HepG2 (cell line): ENCODE results near the gene DLG2. TPM values are rescaled to one million over a fixed set of nuclear protein-coding genes. Genes with fewer than 3 reads are reported as not detected.

Experiments used
- ATAC-seq: fragments of 200-7000 bp; cut with Tn5 transposase; 3 replicates; pipeline ENCODE4 v1.9.1; 2020; ENCODE audit warnings: mild to moderate bottlenecking, moderate library complexity
- BruUV-seq: library from RNA; stranded (reverse); fragments of 400-500 nt; replicated peaks from 2 replicates; lab custom pipeline; 2021; lab: Mats Ljungman, UMichigan
- CTCF ChIA-PET: fragments of 300-600 bp; formaldehyde crosslinking; extraction: SDS; loops from one replicate; lab custom pipeline; 2021; ENCODE audit warnings: low total read pairs, inconsistent platforms, low intra/inter-chr PET ratio; lab: Yijun Ruan, JAX
- POLR2A ChIA-PET: fragments of 350-600 bp; sonication (Branson Sonifier 250); formaldehyde crosslinking; loops from one replicate; lab custom pipeline; 2020; ENCODE audit warnings: antibody characterized with exemption, inconsistent platforms; lab: Yijun Ruan, JAX
- DNase-seq: peaks from one replicate; pipeline ENCODE4 v3.0.0-alpha.2; 2015; ENCODE audit warnings: low spot score
- FAIRE-seq: peaks from 3 replicates; lab custom pipeline; 2011; peaks lifted over from hg19 to GRCh38; lab: Jason Lieb, UNC
- H2AFZ ChIP-seq: one replicate; pipeline ENCODE4 v1.6.1; 2011; ENCODE audit warnings: low read length, inconsistent platforms
- H3K27ac ChIP-seq: fragments of 300-600 bp; 3 replicates; pipeline ENCODE4 v1.8.0; 2011; ENCODE audit warnings: mixed run types, mild to moderate bottlenecking, mixed read lengths, low read length, inconsistent platforms; ENCODE audit not compliant: insufficient read depth; ENCODE audit errors: extremely low read length
- H3K27me3 ChIP-seq, 2 experiments: fragments of 200-600 bp in 1 of 2; 2 replicates in 1 of 2; 3 replicates in 1 of 2; pipeline versions ENCODE4 v1.6.0 to v1.8.0; 2011; ENCODE audit warnings: low read length in 2 of 2, mild to moderate bottlenecking in 2 of 2, moderate library complexity in 2 of 2, inconsistent platforms in 1 of 2; ENCODE audit not compliant: insufficient read depth in 2 of 2, control insufficient read depth in 1 of 2
- H3K36me3 ChIP-seq, 2 experiments: fragments of 200-600 bp in 1 of 2; replicated peaks in 1 of 2; 2 replicates in 1 of 2; 3 replicates in 1 of 2; pipeline versions ENCODE4 v1.5.1 to v1.8.0; 2011; ENCODE audit warnings: low read length in 2 of 2, inconsistent platforms in 1 of 2; ENCODE audit not compliant: insufficient read depth in 2 of 2, control insufficient read depth in 1 of 2
- H3K4me1 ChIP-seq: 2 replicates; pipeline ENCODE4 v1.5.1; 2012; ENCODE audit warnings: low read length, inconsistent platforms; ENCODE audit not compliant: insufficient read depth
- H3K4me2 ChIP-seq: 2 replicates; pipeline ENCODE4 v1.6.0; 2011; ENCODE audit warnings: low read depth, low read length, inconsistent platforms
- H3K4me3 ChIP-seq, 3 experiments: fragments of 200-600 bp in 1 of 3; sonication (generic), shearing (Covaris generic) in 1 of 3; replicated peaks in 1 of 3; 2 replicates each; pipeline ENCODE4 v1.5.1; 2011 to 2016; ENCODE audit warnings: low read length in 3 of 3, inconsistent platforms in 2 of 3, low read depth in 2 of 3, mild to moderate bottlenecking in 2 of 3, control low read depth in 1 of 3, mixed read lengths in 1 of 3; ENCODE audit not compliant: insufficient read depth in 1 of 3
- H3K79me2 ChIP-seq: one replicate; pipeline ENCODE4 v1.6.1; 2011; ENCODE audit warnings: low read length, inconsistent platforms; ENCODE audit not compliant: insufficient read depth
- H3K9ac ChIP-seq: 2 replicates; pipeline ENCODE4 v1.6.0; 2011; ENCODE audit warnings: mild to moderate bottlenecking, low read depth, low read length, inconsistent platforms; ENCODE audit not compliant: insufficient read depth
- H3K9me3 ChIP-seq: 2 replicates; pipeline ENCODE4 v1.5.1; 2012; ENCODE audit warnings: mild to moderate bottlenecking, low read length
- H4K20me1 ChIP-seq: 2 replicates; pipeline ENCODE4 v1.6.0; 2011; ENCODE audit warnings: inconsistent platforms, mild to moderate bottlenecking, low read length, moderate library complexity; ENCODE audit not compliant: insufficient read depth
- ARNT ChIP-seq: fragments of 450-650 bp; IDR thresholded peaks from 2 replicates; pipeline ENCODE4 v1.6.1; 2017
- CAMTA2 ChIP-seq: sonication (generic); formaldehyde crosslinking; IDR thresholded peaks from 2 replicates; pipeline ENCODE4 v1.4.0; 2020; ENCODE audit warnings: mild to moderate bottlenecking, missing genetic modification reagents, borderline replicate concordance
- CERS6 ChIP-seq: sonication (generic); formaldehyde crosslinking; IDR thresholded peaks from 2 replicates; pipeline ENCODE4 v1.5.0; 2020; ENCODE audit warnings: missing genetic modification reagents
- FOXP4 ChIP-seq: sonication (generic); formaldehyde crosslinking; IDR thresholded peaks from 2 replicates; pipeline ENCODE4 v1.4.0; 2020; ENCODE audit warnings: missing genetic modification reagents
- GTF3A ChIP-seq: sonication (generic); formaldehyde crosslinking; conservative IDR thresholded peaks from 2 replicates; pipeline ENCODE4 v1.4.0; 2020; ENCODE audit warnings: mild to moderate bottlenecking, missing genetic modification reagents
- KLF9 ChIP-seq: IDR thresholded peaks from 2 replicates; pipeline ENCODE4 v1.6.1; 2016; ENCODE audit warnings: low read depth
- NCOA2 ChIP-seq: sonication (generic); formaldehyde crosslinking; IDR thresholded peaks from 2 replicates; pipeline ENCODE4 v1.8.0; 2022; ENCODE audit warnings: inconsistent platforms
- NFIB ChIP-seq: sonication (generic); formaldehyde crosslinking; IDR thresholded peaks from 2 replicates; pipeline ENCODE4 v1.9.0; 2021; ENCODE audit warnings: missing genetic modification reagents, mild to moderate bottlenecking, borderline replicate concordance
- RFX1 ChIP-seq: fragments of 450-650 bp; IDR thresholded peaks from 2 replicates; pipeline ENCODE4 v1.6.1; 2017
- ZNF343 ChIP-seq: sonication (generic); formaldehyde crosslinking; IDR thresholded peaks from 2 replicates; pipeline ENCODE4 v1.4.0; 2020; ENCODE audit warnings: mild to moderate bottlenecking, missing genetic modification reagents
- ZNF546 ChIP-seq: sonication (generic); formaldehyde crosslinking; conservative IDR thresholded peaks from 2 replicates; pipeline ENCODE4 v1.8.1; 2023; ENCODE audit warnings: mild to moderate bottlenecking, missing genetic modification reagents
- ZNF687 ChIP-seq: sonication (generic); formaldehyde crosslinking; IDR thresholded peaks from 2 replicates; pipeline ENCODE4 v1.5.1; 2020; ENCODE audit warnings: mild to moderate bottlenecking, missing genetic modification reagents, moderate library complexity
- ZNF773 ChIP-seq: sonication (generic); formaldehyde crosslinking; IDR thresholded peaks from 2 replicates; pipeline ENCODE4 v1.4.0; 2020; ENCODE audit warnings: missing genetic modification reagents, borderline replicate concordance
- WGBS: methylation state at CpG from one replicate; pipeline ENCODE4 v1.1.6; 2017; ENCODE audit warnings: low lambda C conversion rate; 5-methylcytosine and 5-hydroxymethylcytosine counted together
- in situ Hi-C: cut with HindIII; loops from 2 replicates; pipeline ENCODE4 v1.10.0; 2017; ENCODE audit warnings: low pct_unique_long_range_greater_than_20kb; ENCODE audit not compliant: extremely low pct_ligation_motif_present
- intact Hi-C: fragments of 100-400 bp; cut with micrococcal nuclease; formaldehyde crosslinking; loops from one replicate; pipeline ENCODE4 v1.10.0; 2022; ENCODE audit not compliant: unreplicated experiment
- polyA plus RNA-seq, 8 experiments: library from polyadenylated mRNA; depleted of rRNA in 3 of 8; stranded (reverse) in 7 of 8; unstranded in 1 of 8; fragments of >200 nt; fragmentation: Illumina TruSeq in 4 of 8; extraction: Trizol in 4 of 8; gene quantifications; 2 replicates each; pipeline versions ENCODE4 v1.2.1 to v1.2.3, GENCODE V29; 2011 to 2016; ENCODE audit warnings: low read depth in 4 of 8, missing spikeins in 1 of 8, mixed read lengths in 1 of 8; ENCODE audit not compliant: insufficient read depth in 1 of 8
- total RNA-seq, 5 experiments: library from RNA; depleted of rRNA; stranded (reverse); fragments of >200 nt; fragmentation: Illumina TruSeq; extraction: Trizol; gene quantifications; 2 replicates each; pipeline ENCODE4 v1.2.3, GENCODE V29; 2016; ENCODE audit warnings: low read depth in 1 of 5

Gene DLG2
- total and polyA plus RNA-seq, 2 of the 13 experiments (the other 11 are each of a cell fraction or from before 2014, with no cell fraction given) = 0.46 to 1.0 TPM

DNA sequence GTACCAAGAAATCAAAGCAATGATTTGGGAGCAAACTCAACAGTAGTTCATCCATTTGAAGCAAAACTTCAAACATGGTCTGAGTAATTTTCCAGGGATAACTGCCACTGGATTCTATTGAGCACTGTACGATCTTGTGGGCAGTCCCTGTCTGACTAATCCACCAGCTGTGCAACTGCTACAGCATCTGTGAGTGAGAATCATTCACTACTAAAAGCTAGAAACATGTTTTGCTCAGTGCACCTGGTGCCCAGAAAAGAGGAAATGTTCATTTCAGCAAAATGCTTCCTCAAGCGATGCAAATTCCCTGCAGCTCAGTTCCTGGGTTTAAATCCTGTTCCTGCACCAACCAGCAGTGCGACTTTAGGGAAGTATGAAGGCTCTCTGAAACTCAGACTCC is 1077.9 kb downstream of the DLG2 start:
- Histone ChIP-seq H3K27me3 (no peaks in the 10 kb centered on the region), H4K20me1 (no peaks in the 10 kb centered on the region), H3K4me3 (no peak overlapping the region), H3K4me2 (no peak overlapping the region), H3K9me3 (no peaks in the 10 kb centered on the region), H2AFZ (no peak overlapping the region), H3K9ac (no peak overlapping the region), H3K4me1 (no peaks in the 10 kb centered on the region), H3K27ac (no peak overlapping the region), H3K36me3 (no peaks in the 10 kb centered on the region), H3K79me2 (no peaks in the 10 kb centered on the region)
- 11% methylated on average over 3 of the region's 3 CpGs for WGBS
- TF ChIP-seq CAMTA2 (CRISPR knock-in tag) (no peak), ZNF343 (CRISPR knock-in tag) (no peak), CERS6 (CRISPR knock-in tag) (no peak), NFIB (no peak), ZNF773 (CRISPR knock-in tag) (no peak)
- POLR2A ChIA-PET = no interaction called here
- DNase-seq (no peak), ATAC-seq (no peak), FAIRE-seq (no peak)
- intact Hi-C loops (no loop called here), in situ Hi-C loops (loop anchor here (25.0 kb wide), 1 partner anchor 712 kb away; no protein-coding TSS in a partner anchor)
- BruUV-seq = no TSS peak
- CTCF ChIA-PET = no interaction called here

- intact Hi-C loops = no loop called here
- 0% methylated on average over 2 of the region's 2 CpGs for WGBS
- ChIA-PET POLR2A (no interaction called here), CTCF (no interaction called here)
- DNase-seq (no peak), ATAC-seq (no peak), FAIRE-seq (no peak)
- BruUV-seq = no TSS peak
- no peaks in the 10 kb centered on the region for H3K36me3 ChIP-seq
- in situ Hi-C loops = loop anchor here (25.0 kb wide), 1 partner anchor 707 kb away; no protein-coding TSS in a partner anchor
- H3K4me2 ChIP-seq = no peak overlapping the region
- H3K9ac ChIP-seq = no peak overlapping the region
- no peaks in the 10 kb centered on the region for H3K4me1 ChIP-seq
- H3K27me3 ChIP-seq = no peaks in the 10 kb centered on the region
- no peaks in the 10 kb centered on the region for H3K9me3 ChIP-seq
- H3K79me2 ChIP-seq = no peaks in the 10 kb centered on the region
- H2AFZ ChIP-seq = no peak overlapping the region
- no peak overlapping the region for H3K27ac ChIP-seq
- H4K20me1 ChIP-seq = no peaks in the 10 kb centered on the region
- H3K4me3 ChIP-seq = no peak overlapping the region
- TF ChIP-seq CAMTA2 (CRISPR knock-in tag) (no peak), ZNF546 (CRISPR knock-in tag) (no peak), RFX1 (no peak), NCOA2 (CRISPR knock-in tag) (no peak), ZNF687 (CRISPR knock-in tag) (no peak), GTF3A (no peak), FOXP4 (no peak), ARNT (no peak), KLF9 (no peak)
Measured at GRCh38 chr11:84544566-84544965, 1082.6 kb downstream of the DLG2 start.
